ENCODE results near the gene WWOX.

DNA sequence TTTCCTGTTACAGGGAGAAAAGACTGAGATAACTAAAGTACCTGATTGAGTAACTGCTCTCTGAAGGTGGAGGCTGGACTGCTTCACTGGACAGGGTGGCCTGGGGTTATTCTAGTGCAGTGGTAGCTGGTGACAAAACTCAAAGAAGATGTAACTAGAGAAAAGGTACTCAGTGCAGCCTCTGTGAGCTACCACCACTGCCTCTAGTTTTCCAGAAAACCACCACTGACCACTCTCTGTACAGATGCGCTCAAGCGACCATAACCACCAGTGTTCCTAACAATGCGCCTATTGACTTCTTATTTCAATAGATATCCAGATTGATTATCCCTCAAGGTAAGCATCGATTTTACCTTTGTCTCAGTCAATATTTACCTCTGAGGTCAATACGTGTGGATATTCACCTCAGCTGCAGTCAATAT is 492.2 kb downstream of the WWOX start:
- no peak for TF ChIP-seq CTCF (IDR thresholded peaks at IDR 0.05; ENCODE audit: borderline replicate concordance, extremely low read depth, low read length, poor library complexity, severe bottlenecking)
- no peak for TF ChIP-seq EZH2 (IDR thresholded peaks at IDR 0.05; ENCODE audit: borderline replicate concordance, low read depth, low read length, severe bottlenecking)
